Activated CD8-positive, alpha-beta memory T cell treated with anti-CD3 and anti-CD28 coated beads for 36 hours (primary cell): Measurements from ENCODE around the gene DAB2IP. TPM values are rescaled to one million over a fixed set of nuclear protein-coding genes. Genes with fewer than 3 reads are reported as not detected.

ENCODE experiments used
- CTCF ChIA-PET: fragments of 350-600 bp; sonication (Branson Sonifier 250); formaldehyde crosslinking; loops from one replicate; lab custom pipeline; 2021; ENCODE audit warnings: antibody characterized with exemption; lab: Charles Lee
- POLR2A ChIA-PET: fragments of 350-600 bp; sonication (Branson Sonifier 250); formaldehyde crosslinking; loops from one replicate; lab custom pipeline; 2021; ENCODE audit warnings: antibody characterized with exemption; lab: Charles Lee
- total RNA-seq, 2 experiments: library from RNA; stranded (reverse); gene quantifications; one replicate each; pipeline ENCODE4 v1.2.3, GENCODE V29; 2021

The DAB2IP gene
- total RNA-seq, 2 experiments from 2014 or later = 0.08 to 0.38 TPM

DNA sequence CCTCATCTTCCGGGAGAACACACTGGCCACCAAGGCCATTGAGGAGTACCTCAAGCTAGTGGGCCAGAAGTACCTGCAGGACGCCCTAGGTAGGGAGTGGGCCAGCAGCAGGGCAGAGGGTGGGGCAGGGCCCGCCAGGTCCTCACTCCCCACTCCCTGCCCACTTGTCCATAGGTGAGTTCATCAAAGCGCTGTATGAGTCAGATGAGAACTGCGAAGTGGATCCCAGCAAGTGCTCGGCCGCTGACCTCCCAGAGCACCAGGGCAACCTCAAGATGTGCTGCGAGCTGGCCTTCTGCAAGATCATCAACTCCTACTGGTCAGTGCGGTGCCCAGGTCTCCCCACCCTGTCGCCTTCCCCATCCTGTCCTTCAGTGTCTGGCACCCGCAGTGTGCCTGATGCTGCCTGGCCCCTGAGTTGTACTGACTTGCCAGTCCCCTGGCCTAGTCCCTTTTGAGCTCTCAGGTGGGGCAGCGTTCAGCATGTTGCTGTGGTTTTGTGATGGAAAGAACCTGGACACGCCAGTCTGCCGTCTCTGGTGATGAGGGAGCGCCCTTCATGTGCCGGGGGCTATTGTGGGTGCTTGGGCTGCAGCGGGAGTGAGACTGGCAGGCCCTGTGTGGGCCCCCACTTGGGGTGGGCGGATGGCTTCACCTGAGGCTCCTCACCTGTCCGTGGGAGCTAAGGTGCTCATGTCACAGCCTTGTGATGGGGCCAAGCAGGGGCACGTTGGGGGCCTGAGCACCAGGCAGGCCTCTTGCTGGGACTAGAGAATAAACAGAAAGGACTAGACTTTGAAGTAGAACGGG lies 112.3 kb downstream of the DAB2IP start:
- ChIA-PET POLR2A (no interaction called here), CTCF (no interaction called here)

- POLR2A ChIA-PET = no interaction called here
- CTCF ChIA-PET = no interaction called here
Observed at GRCh38 chr9:121764371-121764730, 112.9 kb downstream of the DAB2IP start.

- CTCF ChIA-PET = no interaction called here
Observed at GRCh38 chr9:121765021-121765950, 113.9 kb downstream of the DAB2IP start.

DNA sequence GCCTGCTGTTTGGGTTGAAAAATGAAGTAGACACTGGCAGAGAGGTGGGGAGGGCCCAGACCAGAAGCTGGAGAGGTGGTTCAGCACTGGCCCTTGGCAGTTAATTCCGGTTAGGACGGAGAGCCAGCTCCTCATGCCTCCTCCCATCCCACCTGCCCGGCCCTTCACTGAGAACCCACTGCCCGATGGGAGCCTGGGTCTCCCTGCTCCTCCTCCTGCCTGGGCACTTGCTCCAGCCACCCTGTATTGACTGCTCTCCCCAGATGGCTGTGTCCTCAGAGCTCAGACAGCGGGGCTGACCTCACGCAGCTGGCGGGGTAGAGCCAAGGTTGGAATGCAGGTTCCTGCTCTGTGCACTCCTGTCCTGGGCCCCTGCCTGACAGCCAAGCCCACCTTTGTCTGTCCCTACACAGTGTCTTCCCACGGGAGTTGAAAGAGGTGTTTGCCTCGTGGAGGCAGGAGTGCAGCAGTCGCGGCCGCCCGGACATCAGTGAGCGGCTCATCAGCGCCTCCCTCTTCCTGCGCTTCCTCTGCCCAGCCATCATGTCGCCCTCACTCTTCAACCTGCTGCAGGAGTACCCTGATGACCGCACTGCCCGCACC lies 114.7 kb downstream of the DAB2IP start:
- CTCF ChIA-PET = no interaction called here
- POLR2A ChIA-PET = no interaction called here

More at GRCh38 chr9:121765021-121765950, 113.9 kb downstream of the DAB2IP start:
- POLR2A ChIA-PET = no interaction called here

DNA sequence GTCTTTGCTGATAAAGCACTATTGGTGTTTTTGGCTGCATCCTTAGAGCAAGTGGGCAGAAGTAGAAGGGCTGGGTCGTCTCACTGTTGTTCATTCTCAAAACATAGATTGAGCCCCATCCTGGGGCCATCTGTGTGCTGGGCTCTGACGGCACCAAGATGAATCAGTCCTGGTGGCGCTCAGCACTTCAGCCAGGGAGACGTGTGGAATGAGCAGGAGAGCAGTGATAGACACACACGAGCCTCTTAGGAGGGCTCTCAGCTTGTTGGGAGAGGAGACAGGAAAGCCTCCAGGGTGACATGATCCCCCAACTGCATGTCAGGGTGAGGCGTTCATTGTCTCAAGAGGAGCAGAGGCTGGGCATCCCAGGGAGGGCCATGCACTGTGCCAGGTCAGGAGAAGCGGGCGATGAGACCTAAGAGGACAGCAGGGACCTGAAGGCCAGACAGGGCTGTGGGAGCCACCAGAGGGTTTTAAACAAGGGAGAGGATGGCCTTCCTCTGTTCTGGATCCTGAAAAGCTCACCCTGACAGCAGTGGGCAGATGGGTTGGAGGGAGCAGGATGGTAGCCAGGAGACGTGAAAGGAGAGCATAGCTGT lies 115.8 kb downstream of the DAB2IP start:
- POLR2A ChIA-PET = no interaction called here
- CTCF ChIA-PET = no interaction called here

GRCh38 chr9:121768416-121769015 lies 117.1 kb downstream of the DAB2IP start:
- ChIA-PET CTCF (no interaction called here), POLR2A (no interaction called here)

- CTCF ChIA-PET = no interaction called here
- POLR2A ChIA-PET = no interaction called here
Observed at GRCh38 chr9:121769939-121770338, 118.5 kb downstream of the DAB2IP start.

DNA sequence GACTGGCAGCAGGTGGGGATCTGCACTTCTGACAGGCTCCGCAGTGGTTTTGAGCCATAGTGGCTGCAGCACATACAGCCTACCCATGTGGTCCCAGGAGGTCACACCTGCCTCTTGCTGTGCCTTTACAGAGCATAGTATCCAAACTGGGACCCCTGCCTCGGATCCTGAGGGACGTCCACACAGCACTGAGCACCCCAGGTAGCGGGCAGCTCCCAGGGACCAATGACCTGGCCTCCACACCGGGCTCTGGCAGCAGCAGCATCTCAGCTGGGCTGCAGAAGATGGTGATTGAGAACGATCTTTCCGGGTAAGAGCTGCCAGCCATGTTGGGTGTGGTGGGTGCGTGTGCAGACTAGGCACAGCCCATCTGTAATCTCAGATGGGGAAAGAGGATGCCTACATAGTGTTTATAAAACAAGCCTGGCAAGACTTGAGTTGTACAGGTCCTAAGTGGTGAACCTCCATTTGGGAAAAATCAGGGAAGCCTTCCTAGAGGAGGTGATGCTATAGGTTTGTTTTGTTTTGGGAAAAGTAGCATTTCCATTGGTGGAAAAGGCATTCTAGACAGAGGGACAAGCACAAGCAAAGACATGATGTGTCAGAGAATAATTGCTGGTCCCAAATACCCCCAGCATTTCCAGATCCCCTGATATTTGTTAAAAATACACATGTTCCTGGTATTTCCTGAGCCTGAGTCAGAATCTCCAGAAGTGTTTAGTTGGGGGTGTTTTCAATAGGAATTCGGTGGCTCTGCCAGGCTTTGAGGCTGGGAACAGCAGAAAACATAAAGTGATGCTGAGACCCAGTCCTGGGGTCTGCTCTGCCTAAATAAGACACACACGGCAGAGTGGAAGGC lies 119.2 kb downstream of the DAB2IP start:
- CTCF ChIA-PET = no interaction called here
- POLR2A ChIA-PET = no interaction called here

- ChIA-PET POLR2A (no interaction called here), CTCF (interaction anchor here (0.6 kb wide), 1 partner anchor 239 kb away, joined by 4 read pairs; no protein-coding TSS in a partner anchor)
Observed at GRCh38 chr9:121771418-121771817, 120.0 kb downstream of the DAB2IP start.

DNA sequence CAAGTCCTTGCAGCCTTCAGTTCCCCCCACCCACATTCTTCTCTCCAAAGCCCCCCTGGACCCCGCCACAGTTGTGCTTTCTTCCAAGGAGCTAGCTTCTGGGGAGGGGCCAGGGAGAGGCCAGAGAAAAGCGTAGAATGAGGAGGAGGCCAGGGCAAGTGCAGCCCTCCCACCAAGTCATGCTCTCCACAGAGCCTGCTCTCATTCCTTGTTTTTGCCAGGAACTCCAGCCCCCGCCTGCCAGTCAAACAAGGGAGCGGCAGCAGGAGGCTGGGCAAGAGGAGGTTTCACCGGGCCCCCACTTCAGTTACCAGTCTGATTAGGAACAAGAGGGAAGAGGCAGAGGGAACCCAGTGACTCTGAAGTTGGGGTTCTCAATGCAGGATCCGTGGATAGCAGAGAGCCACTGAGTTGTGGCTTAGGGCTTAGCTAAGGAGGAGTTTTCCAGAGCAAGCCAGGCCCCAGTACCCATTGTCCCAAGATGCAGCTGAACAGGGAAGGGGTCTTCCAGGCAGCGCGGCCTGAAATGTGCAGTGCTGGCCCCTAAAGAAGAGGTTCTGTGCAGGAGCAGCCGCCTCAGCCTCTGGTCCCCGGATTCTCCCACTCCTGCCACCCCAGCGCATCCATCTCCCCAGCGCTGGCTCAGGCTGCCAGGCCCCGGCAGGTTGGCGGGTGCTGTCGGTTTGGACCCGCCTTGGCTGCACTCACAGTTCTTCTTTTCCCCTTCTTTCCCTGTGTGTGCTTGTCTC lies 120.6 kb downstream of the DAB2IP start:
- POLR2A ChIA-PET = no interaction called here
- CTCF ChIA-PET = interaction anchor here (0.6 kb wide), 1 partner anchor 240 kb away, joined by 4 read pairs; no protein-coding TSS in a partner anchor

DNA sequence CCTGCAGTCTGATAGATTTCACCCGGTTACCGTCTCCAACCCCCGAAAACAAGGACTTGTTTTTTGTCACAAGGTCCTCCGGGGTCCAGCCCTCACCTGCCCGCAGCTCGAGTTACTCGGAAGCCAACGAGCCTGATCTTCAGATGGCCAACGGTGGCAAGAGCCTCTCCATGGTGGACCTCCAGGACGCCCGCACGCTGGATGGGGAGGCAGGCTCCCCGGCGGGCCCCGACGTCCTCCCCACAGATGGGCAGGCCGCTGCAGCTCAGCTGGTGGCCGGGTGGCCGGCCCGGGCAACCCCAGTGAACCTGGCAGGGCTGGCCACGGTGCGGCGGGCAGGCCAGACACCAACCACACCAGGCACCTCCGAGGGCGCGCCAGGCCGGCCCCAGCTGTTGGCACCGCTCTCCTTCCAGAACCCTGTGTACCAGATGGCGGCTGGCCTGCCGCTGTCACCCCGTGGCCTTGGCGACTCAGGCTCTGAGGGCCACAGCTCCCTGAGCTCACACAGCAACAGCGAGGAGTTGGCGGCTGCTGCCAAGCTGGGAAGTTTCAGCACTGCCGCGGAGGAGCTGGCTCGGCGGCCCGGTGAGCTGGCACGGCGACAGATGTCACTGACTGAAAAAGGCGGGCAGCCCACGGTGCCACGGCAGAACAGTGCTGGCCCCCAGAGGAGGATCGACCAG lies 121.3 kb downstream of the DAB2IP start:
- POLR2A ChIA-PET = no interaction called here
- CTCF ChIA-PET = no interaction called here

DNA sequence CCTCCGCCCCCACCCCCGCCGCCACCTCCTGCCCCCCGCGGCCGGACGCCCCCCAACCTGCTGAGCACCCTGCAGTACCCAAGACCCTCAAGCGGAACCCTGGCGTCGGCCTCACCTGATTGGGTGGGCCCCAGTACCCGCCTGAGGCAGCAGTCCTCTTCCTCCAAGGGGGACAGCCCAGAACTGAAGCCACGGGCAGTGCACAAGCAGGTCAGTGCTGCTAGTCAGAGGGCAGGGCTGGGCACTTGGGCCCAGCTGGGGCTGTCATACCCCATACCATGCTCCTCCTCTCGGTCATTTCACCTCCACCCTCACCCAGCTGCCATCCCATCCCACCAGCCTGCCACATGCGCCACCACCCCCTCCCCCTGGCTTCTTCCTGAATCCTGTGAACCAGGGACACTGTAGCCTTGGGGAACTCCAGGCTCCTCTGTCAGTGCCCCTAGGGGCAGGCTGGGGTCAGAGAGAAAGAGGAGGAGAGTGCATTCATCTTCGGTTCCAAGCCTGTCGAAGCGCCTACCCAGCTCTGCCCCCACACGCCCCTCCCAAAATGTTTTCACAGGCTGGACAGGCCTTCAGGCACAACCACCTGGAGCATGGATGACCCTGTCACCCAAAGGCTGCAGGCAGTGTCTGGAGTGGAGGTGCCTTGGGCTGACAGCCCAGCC lies 122.0 kb downstream of the DAB2IP start:
- ChIA-PET CTCF (no interaction called here), POLR2A (no interaction called here)

DNA sequence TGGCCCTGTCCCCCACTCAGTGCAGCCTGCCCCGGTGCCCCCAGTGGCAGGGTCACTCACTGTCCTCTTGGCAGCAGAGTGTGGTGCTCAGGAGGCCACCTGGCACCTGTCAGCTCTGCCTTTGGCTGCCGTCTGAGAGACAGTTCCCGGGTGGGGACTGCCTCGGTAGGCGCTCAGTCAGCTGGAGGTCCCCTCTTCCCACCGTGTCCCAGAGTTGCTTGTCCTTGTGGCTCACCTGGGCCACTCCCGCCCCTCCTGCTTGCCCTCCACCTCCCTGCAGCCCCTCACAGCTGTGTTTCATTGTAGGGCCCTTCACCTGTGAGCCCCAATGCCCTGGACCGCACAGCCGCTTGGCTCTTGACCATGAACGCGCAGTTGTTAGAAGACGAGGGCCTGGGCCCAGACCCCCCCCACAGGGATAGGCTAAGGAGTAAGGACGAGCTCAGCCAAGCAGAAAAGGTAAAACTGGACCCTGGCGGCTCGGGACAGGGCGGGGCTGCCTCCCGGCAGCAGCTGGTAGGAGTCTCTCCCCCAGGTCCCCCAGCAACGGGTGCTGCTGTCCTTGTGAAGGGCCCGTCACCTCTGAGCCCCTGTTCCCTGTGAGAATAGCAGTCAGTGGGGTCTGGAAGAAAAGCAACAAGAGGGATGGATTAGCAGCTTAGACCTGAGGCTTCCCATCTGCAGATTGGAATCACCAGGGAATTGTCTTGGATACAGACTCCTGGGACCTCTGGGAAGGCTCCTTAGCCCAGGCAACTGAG lies 122.7 kb downstream of the DAB2IP start:
- POLR2A ChIA-PET = no interaction called here
- CTCF ChIA-PET = no interaction called here

GRCh38 chr9:121774715-121775613 lies 123.5 kb downstream of the DAB2IP start:
- ChIA-PET POLR2A (no interaction called here), CTCF (no interaction called here)
